AG09309 (cell line): ENCODE measurements around the gene CDKN1C.

ENCODE experiments used
- DNase-seq: peaks from one replicate; pipeline ENCODE4 v3.0.0-alpha.2; 2010; ENCODE audit warnings: low read depth
- H3K4me3 ChIP-seq: 2 replicates; pipeline ENCODE4 v1.5.1; 2011; ENCODE audit warnings: mild to moderate bottlenecking, low read depth, low read length, moderate library complexity; ENCODE audit not compliant: control insufficient read depth
- TF ChIP-seq, protein P1 (sequence below): IDR thresholded peaks from 2 replicates; pipeline ENCODE4 v1.5.1; 2011; ENCODE audit warnings: mild to moderate bottlenecking, low read depth, low read length, inconsistent platforms; ENCODE audit not compliant: insufficient read depth, control insufficient read depth; ENCODE audit errors: missing control alignments

The CDKN1C gene

DNA sequence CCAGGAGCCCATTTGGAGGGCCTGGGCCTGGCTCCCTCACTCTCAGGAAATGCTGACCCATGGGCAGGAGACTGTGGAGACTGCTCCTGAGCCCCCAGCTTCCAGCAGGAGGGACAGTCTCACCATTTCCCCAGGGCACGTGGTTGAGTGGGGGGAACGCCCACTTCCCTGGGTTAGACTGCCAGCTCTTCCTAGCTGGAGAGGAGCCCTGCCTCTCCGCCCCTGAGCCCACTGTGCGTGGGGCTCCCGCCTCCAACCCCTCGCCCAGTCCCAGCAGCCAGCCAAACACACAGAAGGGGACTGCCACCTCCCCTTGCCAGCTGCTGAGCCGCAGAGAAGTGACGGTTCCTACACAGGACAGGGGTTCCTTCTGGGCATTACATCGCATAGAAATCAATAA lies 37.1 kb downstream of the CDKN1C start:
- TF ChIP-seq, protein P1, sequence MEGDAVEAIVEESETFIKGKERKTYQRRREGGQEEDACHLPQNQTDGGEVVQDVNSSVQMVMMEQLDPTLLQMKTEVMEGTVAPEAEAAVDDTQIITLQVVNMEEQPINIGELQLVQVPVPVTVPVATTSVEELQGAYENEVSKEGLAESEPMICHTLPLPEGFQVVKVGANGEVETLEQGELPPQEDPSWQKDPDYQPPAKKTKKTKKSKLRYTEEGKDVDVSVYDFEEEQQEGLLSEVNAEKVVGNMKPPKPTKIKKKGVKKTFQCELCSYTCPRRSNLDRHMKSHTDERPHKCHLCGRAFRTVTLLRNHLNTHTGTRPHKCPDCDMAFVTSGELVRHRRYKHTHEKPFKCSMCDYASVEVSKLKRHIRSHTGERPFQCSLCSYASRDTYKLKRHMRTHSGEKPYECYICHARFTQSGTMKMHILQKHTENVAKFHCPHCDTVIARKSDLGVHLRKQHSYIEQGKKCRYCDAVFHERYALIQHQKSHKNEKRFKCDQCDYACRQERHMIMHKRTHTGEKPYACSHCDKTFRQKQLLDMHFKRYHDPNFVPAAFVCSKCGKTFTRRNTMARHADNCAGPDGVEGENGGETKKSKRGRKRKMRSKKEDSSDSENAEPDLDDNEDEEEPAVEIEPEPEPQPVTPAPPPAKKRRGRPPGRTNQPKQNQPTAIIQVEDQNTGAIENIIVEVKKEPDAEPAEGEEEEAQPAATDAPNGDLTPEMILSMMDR, result no peak
- no peak for DNase-seq
- no peak overlapping the region for H3K4me3 ChIP-seq

DNA sequence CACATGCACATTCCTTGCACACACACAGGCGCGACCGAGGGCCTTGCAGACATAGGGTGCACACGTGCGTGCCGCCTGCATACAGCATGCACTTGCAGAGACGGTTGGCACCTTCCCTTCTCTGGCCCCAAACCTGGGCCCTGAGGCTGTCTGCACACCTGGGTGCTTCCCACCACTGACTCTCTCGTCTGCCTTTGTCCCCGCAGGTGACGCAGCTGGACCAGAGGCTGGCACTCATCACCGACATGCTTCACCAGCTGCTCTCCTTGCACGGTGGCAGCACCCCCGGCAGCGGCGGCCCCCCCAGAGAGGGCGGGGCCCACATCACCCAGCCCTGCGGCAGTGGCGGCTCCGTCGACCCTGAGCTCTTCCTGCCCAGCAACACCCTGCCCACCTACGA lies 38.0 kb downstream of the CDKN1C start:
- no peak for DNase-seq
- TF ChIP-seq, protein P1, result no peak
- no peak overlapping the region for H3K4me3 ChIP-seq

DNA sequence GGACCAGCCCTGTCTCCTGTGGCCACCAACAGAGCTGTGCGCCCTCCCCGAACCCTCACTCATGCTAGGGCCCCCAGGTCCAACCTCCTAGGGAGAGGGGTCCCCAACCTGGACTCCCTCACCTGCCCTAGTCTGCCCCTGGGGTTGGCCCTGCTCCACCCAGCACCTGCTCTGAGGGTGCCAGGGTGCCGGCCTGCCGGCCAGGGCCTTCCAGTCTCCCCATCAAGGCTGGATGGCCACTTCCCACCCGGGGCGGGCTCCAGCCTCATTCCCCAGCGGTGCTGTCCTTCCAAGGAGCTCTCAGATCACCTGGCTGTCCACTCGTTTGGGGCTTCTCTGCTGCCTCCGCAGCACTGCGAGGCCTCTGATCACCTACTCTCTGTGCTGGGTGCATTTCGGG lies 39.1 kb downstream of the CDKN1C start:
- H3K4me3 ChIP-seq, result no peak overlapping the region
- TF ChIP-seq, protein P1, result no peak
- DNase-seq, result no peak

DNA sequence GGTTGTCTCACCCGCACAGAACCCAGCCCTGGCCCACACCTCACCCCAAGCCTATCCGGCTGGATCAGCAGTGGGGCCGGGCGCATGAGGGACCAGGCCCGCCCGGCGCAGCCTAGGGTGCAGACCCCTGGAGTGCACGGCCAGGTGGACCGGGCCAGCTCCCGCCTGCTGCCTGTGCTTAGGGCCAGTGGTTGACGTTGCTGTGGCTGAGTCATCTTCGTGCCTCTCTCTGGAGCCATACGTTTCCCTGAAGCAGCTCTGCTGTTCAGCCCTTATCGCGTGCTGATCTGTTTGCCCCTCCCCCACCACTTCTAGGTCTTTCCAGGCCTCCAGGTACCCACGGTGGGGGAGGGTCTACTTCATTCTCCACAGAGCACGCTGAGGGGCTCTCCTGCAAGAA lies 39.5 kb downstream of the CDKN1C start:
- H3K4me3 ChIP-seq, result no peak overlapping the region
- DNase-seq, result no peak
- TF ChIP-seq, protein P1, result no peak

DNA sequence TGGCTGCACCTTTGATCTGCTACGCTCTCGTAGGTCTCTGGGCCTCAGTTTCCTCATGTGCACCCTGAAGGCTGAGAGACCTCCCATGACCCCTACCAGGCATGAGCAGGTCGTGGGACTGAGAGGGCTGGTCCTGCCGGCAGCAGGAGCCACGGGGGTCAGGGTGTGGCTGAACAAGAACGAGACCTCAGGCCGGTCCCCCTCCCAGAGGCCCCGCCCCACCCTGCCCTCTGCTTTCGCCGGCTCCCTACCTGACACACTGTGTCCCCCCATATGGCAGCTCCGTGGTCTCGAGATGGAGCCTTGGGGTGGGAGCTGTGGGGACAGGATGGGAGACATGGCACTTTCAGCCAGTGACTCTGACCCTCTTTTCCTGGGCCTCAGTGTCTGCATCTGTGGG lies 40.6 kb downstream of the CDKN1C start:
- no peak for DNase-seq
- TF ChIP-seq, protein P1, result no peak
- no peak overlapping the region for H3K4me3 ChIP-seq

DNA sequence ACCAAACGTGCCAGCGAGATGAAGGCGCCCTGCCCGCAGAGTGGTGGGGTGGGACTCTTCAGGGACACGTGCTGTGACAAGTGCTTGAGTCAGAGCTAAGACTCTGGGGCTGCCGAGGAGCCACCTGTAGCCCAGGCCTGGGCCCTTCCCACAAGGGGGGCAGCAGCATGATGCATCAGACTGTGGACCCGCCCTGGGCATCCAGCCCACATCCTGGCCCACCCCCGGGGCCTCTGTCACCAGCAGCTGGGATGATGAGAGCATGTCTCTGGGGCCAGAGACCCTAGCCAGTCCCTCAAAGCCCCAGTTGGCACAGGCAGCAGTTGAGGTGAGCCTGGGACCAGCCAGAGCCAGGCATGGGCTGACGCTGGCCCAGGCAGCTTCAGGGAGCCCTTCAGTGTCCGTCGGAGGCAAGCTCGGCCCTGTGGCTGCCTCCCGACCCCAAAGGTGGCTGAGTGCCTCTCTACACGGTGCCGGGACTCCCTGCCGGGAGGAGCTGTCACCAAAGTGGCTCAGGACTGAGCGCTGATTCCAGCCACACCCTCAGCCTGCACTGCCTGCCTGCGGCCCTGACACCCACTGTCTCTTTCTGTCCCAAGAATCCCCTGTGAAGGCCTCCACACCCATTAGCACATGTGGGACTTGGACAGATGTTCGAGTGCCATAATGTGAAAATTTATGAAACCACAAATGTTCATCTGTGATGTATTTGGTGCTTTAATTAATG lies 41.3 kb downstream of the CDKN1C start:
- no peak for DNase-seq
- TF ChIP-seq, protein P1, result no peak
- H3K4me3 ChIP-seq, result no peak overlapping the region
